DMS79 (cell line): ENCODE results near the gene RGPD4.
"Not testable (repeated sequence)": the region's sequence is repeated elsewhere in the genome, so short reads cannot be mapped to it uniquely, and the experiment has no call there.

ENCODE experiments used
- DNase-seq: peaks from one replicate; lab custom pipeline; 2025; lab: John Stamatoyannopoulos, UW

RGPD4 gene

DNA sequence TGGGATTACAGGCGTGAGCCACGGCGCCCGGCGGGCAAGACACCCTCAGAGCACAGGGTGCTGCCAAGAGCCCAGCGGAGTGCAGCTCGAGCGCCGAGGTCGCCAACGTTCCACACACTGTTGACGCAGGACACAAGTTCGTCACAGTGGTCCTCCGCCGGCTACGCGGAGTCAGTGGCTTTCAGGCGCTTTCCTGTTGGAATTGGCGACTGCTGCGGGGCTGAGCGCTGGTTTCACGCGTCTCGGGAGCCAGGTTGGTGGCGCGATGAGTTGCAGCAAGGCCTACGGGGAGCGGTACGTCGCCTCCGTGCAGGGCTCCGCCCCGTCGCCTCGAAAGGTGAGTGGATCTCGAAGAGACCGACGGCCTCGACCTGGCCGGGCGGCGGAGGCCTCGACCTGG is at the start of gene RGPD4:
Gene RGPD4 (plus strand): TSS at position 144 of the 400 bp plus-strand sequence. CDS start 122 bp downstream, at position 266.
- DNase-seq = not testable (repeated sequence)

DNA sequence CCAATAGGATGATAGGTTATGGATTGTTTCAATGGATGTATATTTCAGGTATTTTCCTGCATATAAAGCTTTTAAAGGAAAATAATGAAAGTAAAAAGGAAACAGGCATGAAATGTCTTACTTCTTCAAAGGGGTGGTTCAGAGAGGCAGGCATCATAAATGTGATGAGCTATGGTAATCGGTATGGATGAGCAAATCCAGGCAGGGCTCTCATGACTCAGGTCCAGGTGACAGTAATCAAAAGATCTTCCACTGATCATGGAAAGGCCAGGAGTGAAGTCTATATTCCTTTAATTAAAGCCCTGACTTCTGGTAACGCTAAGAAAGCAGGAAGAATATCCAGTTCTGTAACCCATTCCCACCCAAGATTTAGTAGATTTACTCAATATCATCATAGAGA is 48.7 kb upstream of the RGPD4 start:
- no peak for DNase-seq

DNA sequence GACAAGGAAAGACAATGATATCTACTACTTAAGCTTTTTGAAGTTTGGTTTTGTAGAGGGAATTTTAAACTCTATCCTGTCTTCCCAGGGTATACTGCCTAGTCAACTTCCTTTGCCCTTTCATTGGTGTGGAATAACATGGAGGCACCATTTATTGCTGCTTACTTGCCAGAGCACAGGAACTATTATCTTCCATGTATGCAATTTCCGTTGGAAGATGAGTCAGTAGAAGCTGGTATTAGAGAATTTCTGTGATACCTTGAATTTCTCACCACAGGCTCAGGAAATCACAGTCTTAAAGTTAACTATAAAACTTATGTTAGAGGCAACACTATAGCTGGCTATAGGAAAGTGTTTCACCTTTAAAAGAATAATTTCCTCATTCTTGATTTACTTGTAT is 40.9 kb upstream of the RGPD4 start:
- DNase-seq = no peak

GRCh38 chr2:107790837-107791236 is 35.9 kb upstream of the RGPD4 start:
- DNase-seq = no peak

DNA sequence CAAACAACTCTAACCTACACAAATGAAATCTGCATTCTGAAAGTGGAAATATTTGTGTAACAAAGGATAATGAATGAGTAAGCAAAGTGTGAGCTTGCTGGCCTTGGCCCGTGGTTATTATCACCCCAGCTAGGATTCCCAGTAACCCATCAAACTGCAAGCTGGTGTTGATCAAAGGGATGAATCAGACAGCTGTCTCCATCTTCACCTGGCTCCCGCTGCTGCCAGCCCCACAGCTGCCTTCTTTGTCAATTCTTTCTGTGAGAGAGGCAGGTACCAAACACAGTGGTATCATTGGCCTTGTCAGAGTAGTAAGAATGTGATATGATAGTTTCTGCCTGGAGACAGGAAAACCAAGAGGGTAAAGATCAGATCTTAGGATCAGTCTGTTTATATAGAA is 25.2 kb upstream of the RGPD4 start:
- DNase-seq = no peak

DNA sequence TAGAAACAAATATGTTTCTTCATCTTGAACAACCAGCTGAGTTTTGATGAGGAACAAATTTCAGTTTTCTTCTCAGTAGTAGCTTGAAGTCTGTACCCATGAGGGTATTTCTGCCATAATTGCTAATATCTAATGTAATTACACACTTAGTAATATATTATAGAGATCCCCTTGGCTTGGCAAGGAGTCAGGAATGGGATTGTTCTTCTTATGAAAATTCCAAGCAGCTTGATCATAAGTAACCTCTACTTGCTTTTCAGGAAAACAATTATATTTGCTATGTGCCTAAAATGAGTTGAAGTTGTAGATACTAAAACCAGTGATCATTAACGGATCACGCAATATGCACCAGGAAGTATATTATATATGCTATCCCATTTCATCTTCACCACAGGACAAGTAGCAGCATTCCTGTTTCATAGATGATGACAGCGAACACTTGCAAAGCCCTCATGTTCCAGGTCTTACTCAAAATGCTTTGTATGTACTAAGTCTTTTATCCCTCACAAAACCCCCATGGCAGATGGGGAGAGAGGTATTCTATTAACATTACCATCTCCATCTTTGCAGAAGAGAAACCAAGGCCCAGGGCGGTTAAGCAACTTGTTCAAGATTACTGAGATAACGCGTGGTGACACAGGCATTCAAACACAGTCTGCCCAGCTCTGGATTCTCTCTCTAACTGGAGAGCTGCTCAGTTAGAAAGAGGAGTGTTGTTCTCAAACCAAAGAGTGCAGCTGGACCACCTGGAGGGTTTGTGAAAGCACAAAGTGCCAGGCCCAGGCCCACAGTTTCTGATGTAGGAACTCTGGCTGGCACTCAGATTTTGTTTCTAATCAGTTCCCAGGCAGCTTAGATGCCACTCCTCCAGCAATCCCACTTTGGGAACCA is 21.8 kb upstream of the RGPD4 start:
- DNase-seq = no peak

DNA sequence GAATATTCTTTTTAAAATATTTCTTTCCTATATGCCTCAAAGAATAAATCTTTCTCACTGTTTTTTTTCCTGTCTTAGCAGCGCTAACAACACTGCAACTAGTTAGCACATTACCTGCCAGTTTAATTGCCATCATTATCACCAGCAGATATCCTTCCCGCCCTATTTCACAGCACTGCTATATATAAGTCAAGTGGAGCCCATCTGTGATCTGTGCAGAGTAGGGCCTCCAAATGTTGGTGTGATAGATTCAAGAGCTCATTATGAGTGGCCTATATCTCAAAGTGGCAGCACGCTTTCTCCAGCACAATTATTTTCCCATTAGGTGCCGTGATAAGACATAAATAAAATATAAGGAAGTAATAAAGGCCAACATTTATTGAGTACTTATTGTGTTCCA is 19.8 kb upstream of the RGPD4 start:
- DNase-seq = no peak

DNA sequence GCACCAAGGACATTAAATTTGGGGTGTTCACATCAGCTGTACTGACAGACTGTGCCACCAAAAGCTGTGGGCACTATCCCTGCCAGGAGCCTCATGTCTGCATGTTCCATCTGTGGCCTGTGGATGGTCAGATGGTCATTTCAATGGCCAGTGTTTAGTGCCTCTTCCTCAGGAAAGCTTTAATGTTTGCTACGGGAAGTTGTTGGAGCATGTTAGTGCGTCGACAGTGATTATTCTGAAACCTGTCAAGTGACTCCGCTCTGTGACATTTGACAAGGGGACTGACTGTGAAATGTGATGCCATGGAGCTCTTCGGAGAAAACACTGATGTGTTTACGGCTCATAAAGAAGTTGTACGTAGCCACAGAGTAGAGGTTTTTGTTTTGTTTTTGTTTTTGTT is 18.7 kb upstream of the RGPD4 start:
- DNase-seq = no peak

GRCh38 chr2:107808959-107809358 is 17.7 kb upstream of the RGPD4 start:
- DNase-seq = peak; percentile 8

DNA sequence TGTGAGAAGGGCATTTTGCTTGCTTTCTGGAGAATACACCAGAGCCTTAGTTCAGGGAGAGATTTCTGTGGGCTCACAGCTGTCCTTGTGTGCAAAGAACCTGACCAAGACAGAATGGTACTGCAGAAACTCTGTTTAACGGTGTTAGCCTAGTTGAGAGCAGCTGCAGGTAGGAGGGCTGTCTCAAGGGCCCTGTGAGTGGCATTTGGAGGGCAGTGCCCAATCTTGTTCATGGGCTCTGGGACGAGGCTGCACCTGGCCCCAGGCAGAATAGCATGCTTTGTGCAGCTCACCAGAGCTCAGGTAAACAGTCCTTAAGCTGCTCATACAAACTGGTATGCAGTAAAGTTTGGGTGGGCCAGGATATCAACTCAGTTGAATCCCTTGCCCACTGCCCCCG is 16.9 kb upstream of the RGPD4 start:
- DNase-seq = peak; percentile 85

GRCh38 chr2:107810734-107811133 is 16.0 kb upstream of the RGPD4 start:
- DNase-seq = no peak

DNA sequence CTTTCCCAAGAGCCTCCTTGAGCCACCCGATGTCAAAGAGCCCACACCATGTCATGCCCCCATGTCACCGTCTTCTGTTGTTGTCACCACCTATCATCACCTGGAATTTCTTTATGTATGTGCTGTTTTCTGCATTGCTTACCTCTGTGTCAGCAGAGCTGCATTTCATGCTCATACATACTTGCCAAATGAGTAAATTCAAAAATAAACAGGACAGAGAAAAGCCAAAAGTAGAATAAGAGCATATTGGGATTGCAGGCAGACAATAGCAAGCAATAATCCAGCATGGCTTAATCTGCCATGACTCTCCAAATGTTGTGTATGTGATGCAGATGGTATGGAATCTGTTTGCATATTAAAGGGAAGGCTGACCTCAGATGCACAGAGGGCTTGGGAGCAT is 15.3 kb upstream of the RGPD4 start:
- DNase-seq = no peak

GRCh38 chr2:107812006-107812405 is 14.7 kb upstream of the RGPD4 start:
- DNase-seq = no peak

GRCh38 chr2:107817378-107817777 is 9.3 kb upstream of the RGPD4 start:
- no peak for DNase-seq

GRCh38 chr2:107822302-107822701 is 4.4 kb upstream of the RGPD4 start:
- DNase-seq = no peak

- no peak for DNase-seq
These were observed 2.1 kb upstream of the RGPD4 start for GRCh38 chr2:107824451-107825205.

DNA sequence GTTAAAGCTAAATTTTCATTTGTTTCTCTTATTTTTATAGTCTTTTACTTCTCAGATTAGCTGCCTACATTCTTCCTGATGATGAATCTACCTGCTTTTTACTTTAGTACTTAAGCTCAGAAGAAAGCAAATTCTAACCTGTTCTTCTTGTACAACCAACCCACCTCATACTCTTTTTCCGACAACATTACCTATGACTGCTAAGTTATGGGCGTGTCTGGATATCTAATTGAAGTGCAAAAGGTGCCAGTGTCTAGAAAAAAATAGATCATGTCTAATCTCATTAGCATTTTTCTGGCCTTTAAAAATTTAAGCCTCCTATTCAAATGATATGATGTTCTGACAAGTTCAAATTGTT is 1.5 kb upstream of the RGPD4 start:
- no peak for DNase-seq

DNA sequence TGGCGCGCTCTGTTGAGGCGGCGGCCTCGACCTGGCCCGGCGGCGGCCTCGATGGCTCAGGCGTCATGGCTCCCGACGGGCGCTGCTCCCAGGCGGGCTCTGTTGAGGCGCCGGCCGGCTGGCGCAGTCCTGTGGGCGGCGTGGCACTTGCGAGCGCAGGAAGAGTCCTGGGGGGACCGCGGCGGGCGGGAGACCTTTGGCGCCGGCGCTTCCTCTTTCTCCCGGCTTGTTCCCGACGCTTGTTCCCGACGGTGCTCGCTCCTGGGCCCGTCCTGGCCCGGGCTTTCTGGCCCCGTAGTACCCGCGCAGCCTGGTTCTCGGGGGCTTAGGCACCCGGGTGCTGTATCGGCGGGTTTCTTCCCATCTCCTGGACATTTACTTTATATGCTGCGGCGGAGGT is 2.8 kb downstream of the RGPD4 start:
- DNase-seq = not testable (repeated sequence)

- DNase-seq = not testable (repeated sequence)
These were observed 6.5 kb downstream of the RGPD4 start for GRCh38 chr2:107833152-107833551.

DNA sequence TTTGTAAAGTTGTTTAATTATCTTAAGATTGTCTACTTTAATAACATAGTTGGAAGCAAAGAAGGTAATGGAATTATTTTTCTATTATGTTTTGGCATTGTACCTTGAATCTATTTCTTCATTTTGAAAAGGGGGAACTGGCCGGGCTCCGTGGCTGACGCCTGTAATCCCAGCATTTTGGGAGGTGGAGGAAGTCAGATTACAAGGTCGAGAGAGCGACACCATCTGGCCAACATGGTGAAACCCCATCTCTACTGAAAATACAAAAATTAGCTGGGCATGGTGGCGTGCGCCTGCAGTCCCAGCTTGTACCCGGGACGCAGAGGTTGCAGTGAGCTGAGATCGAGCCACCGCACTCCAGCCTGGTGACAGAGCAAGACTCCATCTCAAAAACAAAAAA is 6.9 kb downstream of the RGPD4 start:
- not testable (repeated sequence) for DNase-seq

DNA sequence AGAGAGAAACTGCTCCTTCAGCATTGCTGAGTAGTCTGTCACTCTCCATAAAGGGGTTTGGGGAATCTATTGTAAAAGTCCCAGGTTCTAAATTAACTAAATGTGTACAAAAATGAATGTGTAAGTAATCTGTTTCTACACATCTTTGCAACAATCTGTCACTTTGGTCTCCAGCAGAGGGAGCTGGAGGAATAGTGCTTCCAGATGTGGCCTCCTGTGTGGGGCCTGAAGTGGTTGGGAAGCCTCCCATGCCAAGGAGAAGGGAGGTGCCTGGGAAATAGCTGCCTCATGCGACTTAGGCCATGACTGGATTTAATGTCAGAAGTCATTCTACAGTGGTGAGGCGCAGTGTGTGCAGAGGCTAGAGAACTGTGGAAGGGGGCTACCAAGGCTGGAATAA is 89.4 kb downstream of the RGPD4 start:
- DNase-seq = not testable (repeated sequence)

- not testable (repeated sequence) for DNase-seq
These were observed 90.1 kb downstream of the RGPD4 start for GRCh38 chr2:107916696-107917370.
